Measurements from ENCODE around the gene ERCC1.

The ERCC1 gene

GRCh38 chr19:45402298-45403061 is 21.2 kb downstream of the ERCC1 start:
- Histone ChIP-seq H3K4me2 (ENCODE audit: low read length) (peak overlapping the region; percentile 91), H3K9me2 (replicated peaks; ENCODE audit: control insufficient read depth, low read length) (no peaks in the 10 kb centered on the region), H3K27me3 (ENCODE audit: control insufficient read depth, low read length) (peaks cover 12% of the 10 kb centered on the region), H3K36me3 (ENCODE audit: control insufficient read depth, low read length) (no peaks in the 10 kb centered on the region), H3K79me2 (ENCODE audit: control insufficient read depth, low read length) (peaks cover 10% of the 10 kb centered on the region), H4K20me1 (ENCODE audit: control insufficient read depth, insufficient read depth, low read depth, low read length) (no peaks in the 10 kb centered on the region), H3F3A (ENCODE audit: control insufficient read depth, insufficient read depth) (peaks cover 12% of the 10 kb centered on the region; the same call in 1 of the 2 replicates), H3K9me3 (ENCODE audit: control insufficient read depth, insufficient read depth, low read length) (no peaks in the 10 kb centered on the region), H3K27ac (ENCODE audit: low read depth, low read length) (no peak overlapping the region), H3K4me3 (ENCODE audit: low read length) (no peak overlapping the region), H3K4me1 (ENCODE audit: control insufficient read depth, low read length) (peaks cover 47% of the 10 kb centered on the region)
- no peak for TF ChIP-seq EZH2phosphoT487 (IDR thresholded peaks at IDR 0.05; ENCODE audit: borderline replicate concordance, low read length)
- TF ChIP-seq, protein P1, sequence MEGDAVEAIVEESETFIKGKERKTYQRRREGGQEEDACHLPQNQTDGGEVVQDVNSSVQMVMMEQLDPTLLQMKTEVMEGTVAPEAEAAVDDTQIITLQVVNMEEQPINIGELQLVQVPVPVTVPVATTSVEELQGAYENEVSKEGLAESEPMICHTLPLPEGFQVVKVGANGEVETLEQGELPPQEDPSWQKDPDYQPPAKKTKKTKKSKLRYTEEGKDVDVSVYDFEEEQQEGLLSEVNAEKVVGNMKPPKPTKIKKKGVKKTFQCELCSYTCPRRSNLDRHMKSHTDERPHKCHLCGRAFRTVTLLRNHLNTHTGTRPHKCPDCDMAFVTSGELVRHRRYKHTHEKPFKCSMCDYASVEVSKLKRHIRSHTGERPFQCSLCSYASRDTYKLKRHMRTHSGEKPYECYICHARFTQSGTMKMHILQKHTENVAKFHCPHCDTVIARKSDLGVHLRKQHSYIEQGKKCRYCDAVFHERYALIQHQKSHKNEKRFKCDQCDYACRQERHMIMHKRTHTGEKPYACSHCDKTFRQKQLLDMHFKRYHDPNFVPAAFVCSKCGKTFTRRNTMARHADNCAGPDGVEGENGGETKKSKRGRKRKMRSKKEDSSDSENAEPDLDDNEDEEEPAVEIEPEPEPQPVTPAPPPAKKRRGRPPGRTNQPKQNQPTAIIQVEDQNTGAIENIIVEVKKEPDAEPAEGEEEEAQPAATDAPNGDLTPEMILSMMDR (IDR thresholded peaks at IDR 0.05; ENCODE audit: low read depth, low read length, poor library complexity, severe bottlenecking), result peak; percentile 93

DNA sequence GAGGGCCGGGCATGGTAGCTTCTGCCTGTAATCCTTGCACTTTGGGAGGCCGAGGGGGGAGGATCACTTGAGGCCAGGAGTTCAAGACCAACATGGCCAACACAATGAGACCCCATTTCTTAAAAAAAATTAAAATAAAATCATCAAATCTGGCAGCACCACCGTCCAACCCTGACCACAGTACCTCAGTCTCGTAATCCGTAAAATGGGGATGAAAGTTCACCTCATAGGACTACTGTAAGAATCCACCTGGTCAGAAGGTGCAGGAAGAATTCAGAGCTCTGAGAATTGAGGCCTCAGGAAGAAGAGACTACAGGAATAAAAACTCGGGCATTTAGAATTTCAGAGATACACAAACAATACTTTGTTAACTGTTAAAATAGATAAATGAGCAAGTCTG is 21.9 kb downstream of the ERCC1 start:
- H3K9me3 ChIP-seq (ENCODE audit: control insufficient read depth, insufficient read depth, low read length), result no peaks in the 10 kb centered on the region
- H3K4me3 ChIP-seq (ENCODE audit: low read length), result no peak overlapping the region
- peaks cover 44% of the 10 kb centered on the region for H3K4me1 ChIP-seq (ENCODE audit: control insufficient read depth, low read length)
- H3K27ac ChIP-seq (ENCODE audit: low read depth, low read length), result no peak overlapping the region
- no peaks in the 10 kb centered on the region for H3K9me2 ChIP-seq (replicated peaks; ENCODE audit: control insufficient read depth, low read length)
- no peak for TF ChIP-seq EZH2phosphoT487 (IDR thresholded peaks at IDR 0.05; ENCODE audit: borderline replicate concordance, low read length)
- TF ChIP-seq, protein P1 (IDR thresholded peaks at IDR 0.05; ENCODE audit: low read depth, low read length, poor library complexity, severe bottlenecking), result no peak
- H3K27me3 ChIP-seq (ENCODE audit: control insufficient read depth, low read length), result peaks cover 12% of the 10 kb centered on the region
- no peaks in the 10 kb centered on the region for H3K36me3 ChIP-seq (ENCODE audit: control insufficient read depth, low read length)
- no peak overlapping the region for H3K4me2 ChIP-seq (ENCODE audit: low read length)
- peaks cover 4% of the 10 kb centered on the region for H3K79me2 ChIP-seq (ENCODE audit: control insufficient read depth, low read length)
- no peaks in the 10 kb centered on the region for H4K20me1 ChIP-seq (ENCODE audit: control insufficient read depth, insufficient read depth, low read depth, low read length)
- H3F3A ChIP-seq (ENCODE audit: control insufficient read depth, insufficient read depth), result peaks cover 12% of the 10 kb centered on the region; the same call in 1 of the 2 replicates

GRCh38 chr19:45400192-45400591 is 23.5 kb downstream of the ERCC1 start:
- Histone ChIP-seq H4K20me1 (ENCODE audit: control insufficient read depth, insufficient read depth, low read depth, low read length) (no peaks in the 10 kb centered on the region), H3K79me2 (ENCODE audit: control insufficient read depth, low read length) (no peaks in the 10 kb centered on the region), H3K9me3 (ENCODE audit: control insufficient read depth, insufficient read depth, low read length) (no peaks in the 10 kb centered on the region), H3K4me2 (ENCODE audit: low read length) (no peak overlapping the region), H3K36me3 (ENCODE audit: control insufficient read depth, low read length) (no peaks in the 10 kb centered on the region), H3K9me2 (replicated peaks; ENCODE audit: control insufficient read depth, low read length) (no peaks in the 10 kb centered on the region), H3K4me3 (ENCODE audit: low read length) (no peak overlapping the region), H3K27me3 (ENCODE audit: control insufficient read depth, low read length) (peaks cover 12% of the 10 kb centered on the region), H3K27ac (ENCODE audit: low read depth, low read length) (no peak overlapping the region), H3F3A (ENCODE audit: control insufficient read depth, insufficient read depth) (peaks cover 12% of the 10 kb centered on the region; the same call in 1 of the 2 replicates), H3K4me1 (ENCODE audit: control insufficient read depth, low read length) (peaks cover 35% of the 10 kb centered on the region)
- no peak for TF ChIP-seq EZH2phosphoT487 (IDR thresholded peaks at IDR 0.05; ENCODE audit: borderline replicate concordance, low read length)
- TF ChIP-seq, protein P1 (IDR thresholded peaks at IDR 0.05; ENCODE audit: low read depth, low read length, poor library complexity, severe bottlenecking), result no peak

All from DOHH2 (cell line).